Fibroblast of lung (primary cell): ENCODE results near the gene KRTAP5-2. TPM values are rescaled to one million over a fixed set of nuclear protein-coding genes. Genes with fewer than 3 reads are reported as not detected.

Experiments
- DNase-seq, 2 donors: peaks; one replicate each; pipeline versions ENCODE4 v3.0.0 to v3.0.0-alpha.2; 2010; ENCODE audit warnings: low read depth in 2 of 2
- H2AFZ ChIP-seq: 2 replicates; pipeline ENCODE4 v1.5.1; 2012; ENCODE audit warnings: low read length, control low read depth, inconsistent platforms
- H3K27ac ChIP-seq: 2 replicates; pipeline ENCODE4 v1.5.1; 2011; ENCODE audit warnings: low read length, control low read depth; ENCODE audit not compliant: insufficient read depth
- H3K27me3 ChIP-seq: 2 replicates; pipeline ENCODE4 v1.5.1; 2011; ENCODE audit warnings: mild to moderate bottlenecking, low read length; ENCODE audit not compliant: control insufficient read depth, insufficient read depth
- H3K36me3 ChIP-seq: 2 replicates; pipeline ENCODE4 v1.5.1; 2011; ENCODE audit warnings: low read length; ENCODE audit not compliant: control insufficient read depth, insufficient read depth
- H3K4me1 ChIP-seq: 2 replicates; pipeline ENCODE4 v1.5.1; 2011; ENCODE audit warnings: low read length; ENCODE audit not compliant: control insufficient read depth, insufficient read depth; ENCODE audit errors: extremely low read depth
- H3K4me2 ChIP-seq: 2 replicates; pipeline ENCODE4 v1.5.1; 2011; ENCODE audit warnings: low read length, control low read depth; ENCODE audit not compliant: insufficient read depth; ENCODE audit errors: extremely low read depth
- H3K4me3 ChIP-seq, 4 experiments: fragments of 200-600 bp in 1 of 4; sonication (generic) in 1 of 4; replicated peaks in 1 of 4; 2 replicates each; pipeline ENCODE4 v1.5.1; 2011 to 2016; ENCODE audit warnings: low read length in 4 of 4, low read depth in 3 of 4, mild to moderate bottlenecking in 3 of 4, control low read depth in 2 of 4, inconsistent platforms in 1 of 4, mixed read lengths in 1 of 4; ENCODE audit not compliant: insufficient read depth in 1 of 4; ENCODE audit errors: control extremely low read depth in 1 of 4
- H3K79me2 ChIP-seq: 2 replicates; pipeline ENCODE4 v1.5.1; 2012; ENCODE audit warnings: mild to moderate bottlenecking, low read length, inconsistent platforms; ENCODE audit not compliant: control insufficient read depth, insufficient read depth
- H3K9ac ChIP-seq: 2 replicates; pipeline ENCODE4 v1.5.1; 2011; ENCODE audit warnings: mild to moderate bottlenecking, low read length, control low read depth; ENCODE audit not compliant: insufficient read depth
- H3K9me3 ChIP-seq: 2 replicates; pipeline ENCODE4 v1.5.1; 2012; ENCODE audit warnings: low read depth, low read length; ENCODE audit not compliant: control insufficient read depth, insufficient read depth
- H4K20me1 ChIP-seq: 2 replicates; pipeline ENCODE4 v1.5.1; 2011; ENCODE audit warnings: low read length; ENCODE audit not compliant: control insufficient read depth, insufficient read depth; ENCODE audit errors: extremely low read depth
- EZH2 ChIP-seq: IDR thresholded peaks from 2 replicates; pipeline ENCODE4 v1.5.1; 2012; ENCODE audit warnings: low read length, control low read depth, mild to moderate bottlenecking; ENCODE audit errors: missing control alignments
- polyA plus RNA-seq, 2 donors: library from polyadenylated mRNA; depleted of rRNA in 1 of 2; stranded (reverse) in 1 of 2; unstranded in 1 of 2; fragments of >200 nt; gene quantifications; 2 replicates each; pipeline ENCODE4 v1.2.1, GENCODE V29; 2011 to 2012; ENCODE audit warnings: missing spikeins in 1 of 2
- total RNA-seq: library from RNA; depleted of rRNA; stranded (reverse); fragments of >200 nt; gene quantifications from 2 replicates; pipeline ENCODE4 v1.2.1, GENCODE V29; 2014
- TF ChIP-seq, protein P1 (sequence below), 2 donors: IDR thresholded peaks in 1 of 2; conservative IDR thresholded peaks in 1 of 2; 1 replicate in 1 of 2; 2 replicates in 1 of 2; pipeline ENCODE4 v1.5.1; 2011 to 2012; ENCODE audit warnings: low read length in 2 of 2, control low read depth in 1 of 2, inconsistent platforms in 1 of 2, low read depth in 1 of 2, mild to moderate bottlenecking in 1 of 2

KRTAP5-2 gene
- total and polyA plus RNA-seq, 2 donors (not counting 1 experiment from before 2014, with no cell fraction given), result not detected

- H2AFZ ChIP-seq, result no peak overlapping the region
- peak overlapping the region in 1 of 4 experiments; percentile 57 for H3K4me3 ChIP-seq
- no peak overlapping the region for H3K4me2 ChIP-seq
- no peak for DNase-seq
- no peaks in the 10 kb centered on the region for H3K4me1 ChIP-seq
- H3K9ac ChIP-seq, result no peak overlapping the region
- no peaks in the 10 kb centered on the region for H3K79me2 ChIP-seq
- H3K9me3 ChIP-seq, result no peaks in the 10 kb centered on the region
- TF ChIP-seq, protein P1, sequence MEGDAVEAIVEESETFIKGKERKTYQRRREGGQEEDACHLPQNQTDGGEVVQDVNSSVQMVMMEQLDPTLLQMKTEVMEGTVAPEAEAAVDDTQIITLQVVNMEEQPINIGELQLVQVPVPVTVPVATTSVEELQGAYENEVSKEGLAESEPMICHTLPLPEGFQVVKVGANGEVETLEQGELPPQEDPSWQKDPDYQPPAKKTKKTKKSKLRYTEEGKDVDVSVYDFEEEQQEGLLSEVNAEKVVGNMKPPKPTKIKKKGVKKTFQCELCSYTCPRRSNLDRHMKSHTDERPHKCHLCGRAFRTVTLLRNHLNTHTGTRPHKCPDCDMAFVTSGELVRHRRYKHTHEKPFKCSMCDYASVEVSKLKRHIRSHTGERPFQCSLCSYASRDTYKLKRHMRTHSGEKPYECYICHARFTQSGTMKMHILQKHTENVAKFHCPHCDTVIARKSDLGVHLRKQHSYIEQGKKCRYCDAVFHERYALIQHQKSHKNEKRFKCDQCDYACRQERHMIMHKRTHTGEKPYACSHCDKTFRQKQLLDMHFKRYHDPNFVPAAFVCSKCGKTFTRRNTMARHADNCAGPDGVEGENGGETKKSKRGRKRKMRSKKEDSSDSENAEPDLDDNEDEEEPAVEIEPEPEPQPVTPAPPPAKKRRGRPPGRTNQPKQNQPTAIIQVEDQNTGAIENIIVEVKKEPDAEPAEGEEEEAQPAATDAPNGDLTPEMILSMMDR (conservative IDR thresholded peaks at IDR 0.05 in 1 of 2, IDR thresholded peaks at IDR 0.05 in 1 of 2; ENCODE audit: low read depth in 1 of 2, low read length in 2 of 2), result no peak
- no peak for TF ChIP-seq EZH2
- peaks cover 28% of the 10 kb centered on the region for H3K27me3 ChIP-seq
- H3K36me3 ChIP-seq, result no peaks in the 10 kb centered on the region
- H3K27ac ChIP-seq, result no peak overlapping the region
- H4K20me1 ChIP-seq, result no peaks in the 10 kb centered on the region
These were observed 27.6 kb downstream of the KRTAP5-2 start for GRCh38 chr11:1570531-1570895.

DNA sequence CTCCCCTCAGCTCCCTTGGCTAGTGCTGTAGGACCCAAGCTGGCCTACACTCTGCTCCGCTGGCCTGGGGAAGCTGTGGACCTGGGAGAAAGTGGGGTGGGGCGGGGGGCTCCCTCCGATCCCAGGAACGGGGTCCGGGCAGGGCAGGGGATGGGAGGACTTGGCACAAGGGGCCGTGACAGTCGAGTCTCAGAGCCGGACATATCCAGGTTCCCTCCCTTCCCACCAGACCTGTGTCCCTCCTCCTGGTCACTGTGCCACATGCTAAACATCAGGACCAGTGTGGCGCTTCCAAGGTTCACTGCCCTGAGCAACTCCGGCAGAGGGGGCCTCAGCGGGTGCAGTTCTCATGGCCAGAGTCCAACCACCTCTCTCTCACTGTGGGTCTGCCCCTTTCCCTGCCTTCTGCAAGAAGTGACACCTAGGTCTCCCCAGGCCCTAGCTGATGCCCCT, 28.1 kb downstream of the KRTAP5-2 start:
- Histone ChIP-seq H2AFZ (no peak overlapping the region), H3K4me3 (no peak overlapping the region), H3K9me3 (no peaks in the 10 kb centered on the region), H3K36me3 (no peaks in the 10 kb centered on the region), H3K4me2 (no peak overlapping the region), H3K4me1 (no peaks in the 10 kb centered on the region), H3K27ac (no peak overlapping the region), H3K9ac (no peak overlapping the region), H3K27me3 (peaks cover 28% of the 10 kb centered on the region), H3K79me2 (no peaks in the 10 kb centered on the region), H4K20me1 (no peaks in the 10 kb centered on the region)
- TF ChIP-seq EZH2, result no peak
- TF ChIP-seq, protein P1 (conservative IDR thresholded peaks at IDR 0.05 in 1 of 2, IDR thresholded peaks at IDR 0.05 in 1 of 2; ENCODE audit: low read depth in 1 of 2, low read length in 2 of 2), result no peak
- DNase-seq, result no peak

- Histone ChIP-seq H3K9ac (no peak overlapping the region), H3K4me1 (no peaks in the 10 kb centered on the region), H3K9me3 (no peaks in the 10 kb centered on the region), H3K27ac (no peak overlapping the region), H3K4me3 (no peak overlapping the region), H4K20me1 (no peaks in the 10 kb centered on the region), H3K4me2 (no peak overlapping the region), H2AFZ (no peak overlapping the region), H3K79me2 (no peaks in the 10 kb centered on the region), H3K36me3 (no peaks in the 10 kb centered on the region), H3K27me3 (peaks cover 27% of the 10 kb centered on the region)
- TF ChIP-seq, protein P1 (conservative IDR thresholded peaks at IDR 0.05 in 1 of 2, IDR thresholded peaks at IDR 0.05 in 1 of 2; ENCODE audit: low read depth in 1 of 2, low read length in 2 of 2), result no peak
- no peak for TF ChIP-seq EZH2
- DNase-seq, result no peak
These were observed 28.8 kb downstream of the KRTAP5-2 start for GRCh38 chr11:1569251-1569780.
